GM21717 (cell line): ENCODE results near the gene PLA2G5.
"Not testable (repeated sequence)": the region's sequence is repeated elsewhere in the genome, so short reads cannot be mapped to it uniquely, and the experiment has no call there.

Source experiments
- ATAC-seq: cut with Tn5 transposase; IDR thresholded peaks from one replicate; pipeline ENCODE4 v1.9.1; 2021; ENCODE audit warnings: mild to moderate bottlenecking, moderate library complexity; ENCODE audit not compliant: unreplicated experiment

PLA2G5 gene, protein sequence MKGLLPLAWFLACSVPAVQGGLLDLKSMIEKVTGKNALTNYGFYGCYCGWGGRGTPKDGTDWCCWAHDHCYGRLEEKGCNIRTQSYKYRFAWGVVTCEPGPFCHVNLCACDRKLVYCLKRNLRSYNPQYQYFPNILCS

DNA sequence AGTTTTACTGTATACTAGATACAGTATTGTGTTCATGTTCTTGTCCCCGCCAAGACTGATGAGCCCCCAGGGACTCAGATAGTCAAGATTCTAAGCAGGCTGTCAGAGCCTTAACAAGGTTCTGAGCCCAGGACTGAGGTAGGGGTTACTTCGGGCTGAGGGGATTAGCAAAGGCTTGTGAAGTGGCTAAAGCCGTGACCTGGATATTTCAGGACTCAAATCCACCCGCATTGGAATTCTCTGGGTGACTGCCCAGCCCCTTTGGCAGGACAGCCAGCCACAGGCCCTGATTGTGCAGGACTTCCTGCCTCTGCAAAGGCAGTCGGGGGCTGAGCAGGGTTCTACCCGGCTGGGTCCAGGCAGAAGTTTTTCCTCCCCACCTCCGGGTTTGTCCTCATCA lies at the start of gene PLA2G5:
Gene PLA2G5, plus strand, starts transcription at position 321 of the 400 bp plus-strand sequence. CDS start 14,637 bp downstream, outside the sequence.
- no peak for ATAC-seq

DNA sequence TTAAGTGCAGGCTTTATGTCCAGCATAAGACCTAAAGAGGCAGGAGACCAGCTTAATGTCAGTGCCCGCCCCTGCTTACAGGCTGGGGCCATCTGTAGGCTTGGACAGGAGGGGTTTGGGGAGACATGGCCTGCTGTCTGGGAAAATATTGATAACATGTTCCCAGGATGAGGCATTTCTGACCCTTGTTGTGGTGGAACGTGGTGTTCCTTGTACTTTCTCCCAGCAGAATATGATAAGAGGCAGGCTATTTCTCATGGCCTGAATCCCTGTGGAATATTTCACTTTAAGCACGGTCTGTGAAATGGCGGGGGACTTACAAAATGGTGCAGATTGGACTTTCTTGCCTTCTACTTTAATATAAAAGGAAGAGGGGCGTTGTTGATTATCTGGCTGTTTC lies 41.9 kb upstream of the PLA2G5 start:
- no peak for ATAC-seq

DNA sequence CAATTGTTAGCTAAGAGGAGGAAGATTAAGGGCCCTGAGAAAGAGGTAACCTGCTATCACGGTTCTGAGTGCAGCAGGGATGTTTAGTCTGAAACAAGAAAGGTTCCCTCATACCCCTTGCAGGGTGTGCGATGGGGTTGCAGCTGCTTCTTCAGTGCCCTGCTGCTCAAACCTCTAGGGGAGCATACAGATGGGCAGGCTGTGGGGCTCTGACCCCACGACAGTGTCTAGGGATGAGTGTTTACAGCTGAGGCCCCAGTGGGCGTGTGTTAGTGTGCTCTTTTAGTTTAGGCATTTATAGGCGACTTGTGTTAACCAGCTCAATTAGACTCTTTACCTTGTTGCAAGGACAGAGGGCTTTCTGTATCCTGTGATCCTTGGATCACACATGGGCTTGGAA lies 41.3 kb upstream of the PLA2G5 start:
- no peak for ATAC-seq

DNA sequence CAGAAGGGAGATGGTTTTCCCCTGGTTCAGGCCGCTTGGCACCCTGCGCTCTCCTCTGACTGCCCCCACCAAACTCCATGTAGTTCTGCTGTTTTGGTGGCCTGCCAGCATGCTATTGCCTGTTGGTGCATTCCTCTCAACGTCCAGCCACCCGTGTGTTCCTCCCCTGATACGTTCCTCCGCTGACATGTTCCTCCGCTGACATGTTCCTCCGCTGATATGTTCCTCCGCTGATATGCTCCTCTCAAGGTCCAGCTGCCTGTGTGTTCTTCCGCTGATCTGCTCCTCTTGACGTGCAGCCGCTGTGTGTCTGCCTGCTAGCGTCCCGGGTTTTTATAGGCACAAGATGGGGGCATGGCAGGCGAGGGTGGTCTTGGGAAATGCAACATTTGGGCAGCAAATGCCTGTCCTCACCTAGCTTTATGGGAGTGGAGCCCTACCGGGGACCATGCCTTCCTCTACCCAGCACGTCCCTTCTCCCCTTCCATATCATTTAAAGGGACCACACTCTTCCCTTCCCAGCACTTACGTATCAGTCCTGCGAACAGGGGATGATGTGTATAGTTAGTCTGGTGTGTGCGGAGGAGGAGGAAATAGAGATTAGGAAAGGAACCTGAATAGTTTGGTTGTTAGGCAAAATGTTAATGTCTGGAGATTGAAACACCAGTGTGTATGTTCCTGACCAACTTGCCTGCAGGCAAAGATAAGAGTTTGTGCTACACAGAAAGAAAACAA lies 40.6 kb upstream of the PLA2G5 start:
- ATAC-seq = no peak

DNA sequence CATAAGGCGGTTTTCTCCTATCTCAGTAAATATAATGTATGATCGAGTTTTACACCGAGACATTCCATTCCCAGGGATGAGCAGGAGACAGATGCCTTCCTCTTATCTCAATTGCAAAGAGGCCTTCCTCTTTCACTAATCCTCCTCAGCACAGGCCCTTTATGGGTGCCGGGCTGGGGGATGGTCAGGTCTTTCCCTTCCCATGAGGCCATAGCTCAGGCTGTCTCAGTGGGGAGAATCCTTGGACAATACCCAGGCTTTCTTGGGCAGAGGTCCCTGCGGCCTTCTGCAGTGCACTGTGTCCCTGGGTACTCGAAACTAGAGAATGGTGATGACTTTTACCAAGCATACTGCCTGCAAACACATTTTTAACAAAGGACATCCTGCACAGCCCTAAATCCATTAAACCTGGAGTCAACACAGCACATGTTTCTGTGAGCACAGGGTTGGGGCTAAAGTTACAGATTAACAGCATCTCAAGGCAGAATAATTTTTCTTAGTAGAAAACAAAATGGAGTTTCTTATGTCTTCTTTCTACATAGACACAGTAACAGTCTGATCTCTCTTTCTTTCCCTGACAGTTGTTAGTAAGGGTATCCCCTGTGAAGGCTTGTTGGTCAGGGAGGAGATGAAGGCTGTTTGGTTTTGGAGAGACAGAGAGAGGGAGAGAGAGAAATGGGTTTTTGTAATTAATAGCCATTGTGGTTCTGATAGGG lies 39.4 kb upstream of the PLA2G5 start:
- not testable (repeated sequence) for ATAC-seq

DNA sequence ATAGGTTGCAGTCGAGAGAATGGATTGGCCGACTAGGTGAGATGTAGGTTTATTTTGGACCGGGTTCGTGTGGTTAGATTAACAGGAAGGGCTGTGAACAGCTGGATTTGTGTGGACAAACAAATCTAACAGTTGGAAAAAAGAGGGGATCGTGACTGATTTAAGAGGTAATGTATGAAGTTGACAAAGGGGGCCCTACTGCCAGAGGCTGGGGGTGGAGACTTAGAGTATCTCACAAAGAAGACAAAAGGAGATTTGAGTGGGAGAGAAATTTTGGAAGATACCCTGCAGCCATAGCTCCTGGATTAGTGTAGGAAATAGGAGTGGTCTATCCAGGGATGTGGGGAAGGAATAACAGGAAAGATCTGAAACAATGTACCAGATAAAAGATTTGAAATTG lies 38.8 kb upstream of the PLA2G5 start:
- ATAC-seq = no peak

DNA sequence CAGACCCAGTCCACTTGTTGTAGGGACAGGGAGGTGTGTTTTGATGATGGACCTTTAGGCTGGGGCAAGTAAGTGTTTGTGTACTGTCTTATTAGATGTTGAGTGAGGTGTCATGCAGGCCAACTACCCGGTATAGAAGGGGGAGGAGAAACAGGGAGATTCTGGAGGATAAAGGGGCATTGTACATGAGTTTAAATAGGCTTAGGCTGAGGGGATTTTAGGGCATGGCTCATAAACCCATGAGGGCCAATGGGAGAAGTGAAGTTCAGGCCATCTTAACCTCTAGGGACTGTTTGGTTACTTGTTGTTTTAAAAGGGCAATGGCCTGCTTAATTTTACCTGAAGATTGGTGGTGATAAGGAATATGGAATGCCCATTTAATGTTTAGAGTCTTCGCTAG lies 38.2 kb upstream of the PLA2G5 start:
- no peak for ATAC-seq

DNA sequence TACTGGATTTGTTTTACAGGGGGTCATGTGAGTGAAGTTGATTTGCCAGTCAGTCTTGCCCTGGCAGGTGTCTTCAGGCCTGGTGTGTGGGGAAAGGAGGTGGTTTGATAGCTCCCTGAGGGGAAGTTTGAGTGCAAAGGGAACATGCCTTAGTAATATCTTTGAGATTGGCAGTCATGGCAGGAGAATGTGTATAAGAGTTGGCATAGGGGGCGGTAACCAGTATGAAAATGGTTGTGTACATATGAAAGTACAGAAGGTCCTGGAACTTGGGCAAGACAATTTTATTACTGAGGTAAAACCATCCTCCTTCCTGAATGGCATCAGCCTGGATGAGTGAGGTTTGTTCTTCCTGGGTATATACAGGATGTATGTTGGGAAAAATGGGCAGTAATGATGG lies 37.6 kb upstream of the PLA2G5 start:
- ATAC-seq = no peak

DNA sequence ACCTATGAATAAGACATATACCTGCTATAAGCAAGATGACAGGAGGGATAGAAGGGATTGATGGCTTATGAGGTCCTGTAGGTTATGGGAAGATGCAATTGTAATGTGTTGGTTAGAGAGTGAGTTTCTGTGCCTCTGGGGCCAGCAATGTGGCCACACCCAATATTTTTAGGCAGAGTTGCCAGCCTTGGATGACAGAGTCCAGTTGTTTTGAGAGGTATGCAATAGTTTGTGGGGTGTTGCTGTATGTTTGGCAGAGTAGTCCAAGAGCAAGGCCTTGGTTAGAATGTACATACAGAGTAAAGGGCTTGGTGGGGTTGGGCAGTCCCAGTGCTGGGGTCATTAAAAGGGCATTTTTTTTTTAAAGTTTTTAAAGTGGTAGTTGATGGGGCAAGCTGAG lies 36.6 kb upstream of the PLA2G5 start:
- no peak for ATAC-seq

DNA sequence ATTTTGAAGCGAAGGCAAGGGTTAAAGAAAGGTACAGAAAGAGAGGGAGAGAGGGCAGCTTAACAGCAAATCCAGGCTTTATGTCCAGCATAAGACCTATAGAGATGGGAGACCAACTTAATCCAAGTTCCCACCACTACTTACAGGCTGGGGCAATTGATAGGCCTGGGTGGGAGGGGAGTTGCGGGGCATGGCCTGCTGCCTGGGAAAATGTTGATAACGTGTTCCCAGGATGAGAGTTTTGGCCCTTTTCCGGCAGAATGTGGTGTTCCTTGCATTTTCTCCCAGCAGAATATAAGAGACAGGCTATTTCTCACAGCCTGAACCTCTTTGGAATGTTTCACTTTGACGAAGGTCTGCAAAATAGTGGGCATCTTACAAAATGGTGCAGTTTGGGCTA lies 34.9 kb upstream of the PLA2G5 start:
- ATAC-seq = no peak

DNA sequence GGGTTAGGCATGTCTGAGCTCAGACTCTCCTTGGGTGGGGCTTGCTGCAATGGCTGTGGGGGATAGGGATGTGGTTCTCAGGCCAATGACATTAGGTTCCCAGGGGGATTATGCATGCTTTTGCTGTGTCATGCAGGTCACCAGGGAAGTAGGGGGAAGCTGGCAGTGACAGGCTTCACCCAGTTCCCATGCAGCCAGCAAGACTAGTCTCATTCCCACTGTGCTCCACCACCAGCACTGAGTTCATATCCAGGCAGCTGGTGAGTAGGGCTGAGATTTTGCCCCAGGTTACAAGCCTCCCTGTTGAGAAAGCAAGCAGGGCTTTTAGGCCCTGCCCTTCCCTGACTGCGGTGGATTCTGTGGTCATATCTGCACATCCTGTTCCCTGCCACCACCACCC lies 32.1 kb upstream of the PLA2G5 start:
- ATAC-seq = no peak

DNA sequence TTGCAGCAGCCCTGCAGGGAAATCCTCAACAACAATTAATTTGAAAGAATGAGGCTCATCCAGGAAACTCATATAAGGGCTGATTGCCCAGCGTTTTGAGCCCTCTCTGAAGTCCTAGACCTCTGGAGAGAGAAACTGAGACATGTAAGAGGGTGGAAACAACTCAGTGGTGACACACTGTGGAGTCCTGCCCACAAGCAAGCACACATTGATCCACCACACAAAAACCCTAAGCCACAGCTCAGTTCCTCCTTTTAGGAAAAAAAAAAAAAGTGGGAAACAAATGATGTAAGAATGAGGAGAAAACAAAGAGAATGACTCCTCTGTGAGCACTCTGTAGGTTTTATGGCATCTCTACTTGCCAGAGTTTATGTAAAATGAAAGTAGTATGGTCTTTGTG lies 22.9 kb upstream of the PLA2G5 start:
- no peak for ATAC-seq

DNA sequence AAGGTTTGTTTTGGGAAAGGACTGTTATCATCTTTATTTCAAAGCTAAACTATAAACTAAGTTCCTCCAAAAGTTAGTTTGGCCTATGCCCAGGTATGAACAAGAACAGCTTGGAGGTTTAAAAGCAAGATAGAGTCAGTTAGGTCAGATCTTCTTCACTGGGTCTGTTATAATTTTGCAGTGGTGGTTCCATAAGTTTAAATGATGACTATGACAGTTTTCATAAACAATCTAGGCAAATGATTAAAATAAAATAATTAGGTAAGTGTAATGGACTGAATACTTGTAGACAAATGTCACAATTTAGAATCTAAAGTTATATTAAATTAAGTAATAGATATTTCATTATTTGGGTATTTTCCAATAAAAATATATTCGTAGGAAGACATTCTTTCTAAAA lies 21.4 kb upstream of the PLA2G5 start:
- no peak for ATAC-seq

DNA sequence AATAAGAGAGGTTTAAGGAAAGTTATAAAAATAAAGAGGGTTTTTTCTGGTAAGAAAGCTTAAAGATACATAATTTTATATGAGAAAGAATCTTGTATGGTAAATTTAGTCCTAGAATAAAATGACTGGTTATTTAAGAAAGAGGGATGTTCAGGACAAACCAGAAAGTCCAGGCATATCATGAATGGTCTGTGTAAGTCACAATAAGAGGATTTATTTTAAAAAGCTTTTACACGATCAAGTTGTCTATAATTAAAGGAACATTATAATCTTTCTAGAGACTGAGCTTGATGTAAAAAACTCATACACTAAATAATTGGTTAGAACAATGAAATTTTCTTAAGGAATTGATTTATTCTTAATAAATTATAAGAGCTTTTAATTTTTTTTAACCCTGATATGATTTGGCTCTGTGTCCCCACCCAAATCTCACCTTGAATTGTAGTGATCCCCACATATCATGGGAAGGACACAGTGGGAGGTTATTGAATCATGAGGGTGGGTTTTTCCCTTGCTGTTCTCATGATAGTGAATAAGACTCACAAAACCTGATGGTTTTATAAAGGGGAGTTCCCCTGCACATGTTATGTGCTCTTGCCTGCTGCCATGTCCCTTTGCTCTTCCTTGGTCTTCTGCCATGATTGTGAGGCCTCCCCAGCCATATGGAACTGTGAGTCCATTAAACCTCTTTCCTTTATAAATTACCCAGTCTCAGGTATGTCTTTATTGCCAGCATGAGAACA lies 20.8 kb upstream of the PLA2G5 start:
- ATAC-seq = not testable (repeated sequence)

DNA sequence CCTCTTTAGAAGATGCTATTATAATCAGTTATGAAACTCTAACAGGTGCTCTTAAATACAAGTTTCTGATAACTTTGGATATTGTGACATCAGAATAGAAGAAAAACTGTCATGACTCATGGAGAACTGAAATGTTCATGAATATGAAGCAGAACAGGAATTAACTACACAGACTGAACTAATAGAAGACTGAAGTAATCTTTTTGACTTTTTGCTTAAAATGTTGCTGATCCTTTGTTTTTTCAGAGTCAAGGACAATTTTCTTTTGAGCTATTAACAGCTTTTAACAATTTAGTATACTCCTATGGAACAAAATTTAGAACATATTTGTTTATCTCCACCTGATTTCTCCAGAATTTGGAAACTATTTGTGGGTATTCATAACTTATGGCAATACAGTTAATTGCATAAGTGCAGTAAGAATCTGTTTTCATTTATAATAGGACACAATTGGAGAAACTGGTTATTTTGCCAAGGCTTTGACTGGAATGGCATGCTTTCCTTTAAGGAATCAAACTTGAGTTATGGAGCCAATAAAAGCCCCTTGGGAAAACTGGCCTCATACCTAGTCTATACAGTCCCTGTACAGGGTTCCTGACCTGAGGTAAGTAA lies 18.7 kb upstream of the PLA2G5 start:
- no peak for ATAC-seq

DNA sequence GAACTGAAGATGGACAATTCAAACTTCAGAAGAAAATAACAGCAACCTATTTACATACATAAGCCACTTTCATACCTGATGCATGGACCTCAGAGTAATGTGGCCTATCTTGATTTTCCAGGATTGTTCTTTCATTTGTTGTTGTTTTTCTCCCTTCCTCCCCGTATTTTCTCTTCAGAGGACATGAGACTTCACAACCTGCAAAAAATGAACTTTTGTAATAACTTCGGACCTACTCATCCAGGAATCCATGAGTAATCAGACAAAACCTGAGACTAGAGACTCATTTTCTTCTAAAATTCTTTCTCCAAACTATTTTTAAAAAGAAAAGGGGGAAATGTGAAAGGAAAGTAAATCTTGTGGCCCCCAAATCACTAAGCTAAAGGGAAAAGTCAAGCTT lies 17.6 kb upstream of the PLA2G5 start:
- ATAC-seq = no peak

DNA sequence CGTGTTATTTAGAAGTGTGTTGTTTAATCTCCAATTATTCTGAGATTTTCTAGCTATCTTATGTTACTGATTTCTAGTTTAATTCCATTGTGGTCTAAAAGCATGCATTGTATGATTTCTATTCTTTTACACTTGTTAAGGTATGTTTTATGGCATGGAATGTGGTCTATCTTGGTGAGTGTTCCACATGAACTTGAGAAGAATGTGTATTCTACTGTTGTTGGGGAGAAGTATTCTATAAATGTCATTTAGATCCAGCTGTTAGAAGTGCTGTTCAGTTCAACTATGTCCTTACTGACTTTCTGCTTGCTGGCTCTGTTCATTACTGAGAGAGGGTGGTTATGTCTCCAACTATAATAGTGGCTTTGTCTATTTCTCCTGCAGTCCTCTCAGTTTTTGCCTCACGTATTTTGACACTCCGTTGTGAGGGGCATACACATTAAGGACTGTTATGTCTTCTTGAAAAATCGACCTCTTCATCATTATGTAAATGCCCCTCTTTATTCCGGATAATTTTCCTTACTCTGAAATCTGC lies 12.0 kb upstream of the PLA2G5 start:
- ATAC-seq = no peak

DNA sequence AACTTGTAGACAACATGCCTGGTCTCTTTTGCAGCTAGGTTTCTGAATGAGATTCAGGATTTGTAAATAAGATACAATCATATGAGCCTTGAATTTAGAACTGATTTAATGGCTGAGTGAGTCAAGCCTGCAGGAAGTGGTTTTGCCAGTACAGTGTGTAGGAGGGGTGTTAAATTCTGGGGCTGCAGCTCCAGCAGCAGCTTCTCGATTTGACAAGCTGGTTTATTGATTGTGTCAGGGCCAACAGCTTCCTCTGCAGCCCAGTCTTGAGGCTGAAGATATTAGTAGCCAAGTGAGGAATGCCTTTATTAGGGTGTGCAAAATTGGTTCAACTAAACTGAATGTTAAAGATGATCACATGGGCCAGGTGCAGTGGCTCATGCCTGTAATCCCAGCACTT lies 11.5 kb upstream of the PLA2G5 start:
- no peak for ATAC-seq

DNA sequence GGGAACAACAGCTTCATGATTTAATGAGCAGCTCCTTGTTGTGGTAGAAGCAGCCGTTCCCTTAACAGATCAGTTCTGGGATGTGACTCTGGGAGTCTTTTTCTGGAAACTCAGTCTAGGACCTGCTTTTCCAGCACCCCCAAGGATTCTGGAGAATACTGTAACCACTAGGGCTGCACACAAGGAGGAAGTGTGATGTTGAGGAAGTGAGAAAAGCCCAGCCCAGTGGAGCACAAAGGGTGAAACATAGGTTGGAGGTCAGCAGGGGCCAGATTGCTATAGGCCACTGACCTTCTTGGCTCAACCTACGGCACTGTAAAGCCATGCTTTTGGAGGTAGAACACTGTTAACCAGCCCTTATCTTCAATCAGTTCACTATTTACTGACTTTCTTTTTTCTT lies 10.1 kb upstream of the PLA2G5 start:
- no peak for ATAC-seq

DNA sequence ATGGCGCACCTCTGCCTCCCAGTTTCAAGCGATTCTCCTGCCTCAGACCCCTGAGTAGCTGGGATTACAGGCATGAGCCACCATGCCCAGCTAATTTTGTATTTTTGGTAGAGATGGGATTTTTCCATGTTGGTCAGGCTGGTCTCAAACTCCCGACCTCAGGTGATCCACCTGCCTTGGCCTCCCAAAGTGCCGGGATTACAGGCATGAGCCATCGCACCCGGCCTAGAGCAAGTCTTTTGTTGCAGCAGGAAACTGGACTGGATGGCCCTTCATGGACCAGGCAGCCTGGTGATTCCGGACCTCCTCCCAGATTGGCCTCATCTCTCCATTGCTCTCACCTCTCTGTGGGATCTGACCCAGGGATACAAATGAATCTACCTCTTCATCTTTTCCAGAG lies 9.2 kb upstream of the PLA2G5 start:
- not testable (repeated sequence) for ATAC-seq

DNA sequence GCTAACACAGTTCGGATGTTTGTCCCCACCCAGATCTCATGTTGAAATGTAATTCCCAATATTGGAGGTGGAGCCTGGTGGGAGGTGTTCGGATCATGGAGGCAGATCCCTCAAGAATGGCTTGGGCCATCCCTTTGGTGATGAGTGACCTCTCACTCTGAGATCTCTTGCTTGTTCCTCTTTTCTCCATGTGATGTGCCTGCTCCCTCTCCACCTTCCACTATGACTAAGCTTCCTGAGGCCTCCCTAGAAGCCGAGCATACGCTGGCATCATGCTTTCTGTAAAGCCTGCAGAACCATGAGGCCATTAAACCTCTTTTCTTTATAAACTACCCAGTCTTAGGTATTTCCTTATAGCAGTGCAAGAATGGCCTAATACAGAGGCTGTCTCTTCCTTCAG lies 8.1 kb upstream of the PLA2G5 start:
- no peak for ATAC-seq
